OCI-LY1 (cell line): ENCODE data around the gene CDH4.

ENCODE experiments used
- CTCF ChIP-seq: fragments of 200-600 bp; sonication (generic), shearing (Covaris generic); IDR thresholded peaks from 2 replicates; pipeline ENCODE4 v1.5.1; 2017; ENCODE audit warnings: mild to moderate bottlenecking, antibody characterized with exemption, low read length, moderate library complexity, mixed read lengths
- EZH2 ChIP-seq: fragments of 200-600 bp; sonication (generic), shearing (Covaris generic); IDR thresholded peaks from 2 replicates; pipeline ENCODE4 v1.8.0; 2017; ENCODE audit warnings: borderline replicate concordance, mixed run types, mild to moderate bottlenecking, antibody characterized with exemption, low read length, moderate library complexity, mixed read lengths

- TF ChIP-seq CTCF (no peak), EZH2 (no peak)
Measured at GRCh38 chr20:61753316-61753942, 501.4 kb downstream of the CDH4 start.
